ENCODE results near the gene SMIM1. TPM values are rescaled to one million over a fixed set of nuclear protein-coding genes. Genes with fewer than 3 reads are reported as not detected.

The SMIM1 gene
- total and polyA plus RNA-seq, 2 donors (not counting 3 experiments of a cell fraction or from before 2014, with no cell fraction given): 1.4 to 2.9 TPM

DNA sequence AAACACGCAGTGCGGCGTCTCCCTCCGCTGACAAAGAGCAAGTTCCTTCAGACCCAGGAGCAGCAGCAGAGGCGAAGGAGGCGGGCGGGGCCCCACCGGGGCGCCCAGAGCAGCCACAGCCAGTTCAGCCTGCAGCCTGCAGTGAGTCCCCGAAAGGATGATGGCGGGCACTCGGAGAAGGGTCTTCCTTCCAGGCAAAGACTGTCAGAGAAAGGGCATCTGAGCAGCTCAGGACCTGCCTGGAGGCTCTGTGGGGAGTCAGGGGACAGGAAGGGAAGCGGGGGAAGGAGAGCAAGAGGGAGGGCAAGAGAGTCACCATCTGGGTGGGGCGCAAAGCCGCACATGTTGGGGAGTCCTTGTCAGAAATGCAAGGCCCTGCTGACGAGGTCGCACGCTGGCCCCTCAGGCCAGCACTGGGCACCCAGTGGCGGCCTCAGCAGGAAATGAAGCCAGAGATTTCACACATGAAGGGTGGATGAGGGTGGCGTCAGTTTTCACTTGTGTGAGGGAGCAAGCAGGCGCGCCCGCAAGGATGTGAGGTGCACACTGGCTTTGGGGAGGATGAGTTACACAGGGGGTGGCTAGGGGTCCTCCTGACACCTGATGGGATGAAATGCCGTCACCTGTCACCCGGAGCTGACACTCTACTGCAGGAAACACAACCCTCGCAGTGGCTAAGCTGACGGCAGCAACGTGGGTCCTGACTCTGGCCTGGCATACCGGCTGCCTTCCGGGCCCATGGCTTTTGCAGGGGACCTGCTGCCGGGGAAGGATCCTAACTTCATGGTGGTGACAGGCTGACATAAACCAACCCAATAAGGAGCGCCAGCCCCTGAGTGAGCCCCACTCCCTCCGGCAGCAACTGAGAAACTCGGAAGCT is 17.1 kb downstream of the SMIM1 start:
- Histone ChIP-seq H3K79me2 (ENCODE audit: control insufficient read depth, insufficient read depth, low read length) (peaks cover 39% of the 10 kb centered on the region), H4K20me1 (replicated peaks; ENCODE audit: control insufficient read depth, extremely low read depth, insufficient read depth, low read length) (no peaks in the 10 kb centered on the region), H3K9ac (replicated peaks; ENCODE audit: extremely low read depth, insufficient read depth, low read length) (no peak overlapping the region), H3K4me1 (ENCODE audit: control insufficient read depth, extremely low read depth, insufficient read depth, low read length) (no peaks in the 10 kb centered on the region), H3K4me2 (ENCODE audit: insufficient read depth, low read length) (no peak overlapping the region), H3K9me1 (replicated peaks; ENCODE audit: control insufficient read depth, extremely low read depth, insufficient read depth, low read length) (no peaks in the 10 kb centered on the region), H3K27ac (ENCODE audit: insufficient read depth, low read depth, low read length) (no peak overlapping the region), H3K36me3 (ENCODE audit: control insufficient read depth in 2 of 2, extremely low read depth in 1 of 2, insufficient read depth in 2 of 2, low read length in 2 of 2) (peaks cover 0 to 15% of the 10 kb centered on the region in 2 experiments), H3K9me3 (replicated peaks; ENCODE audit: control insufficient read depth, insufficient read depth, low read length) (no peaks in the 10 kb centered on the region), H3K27me3 (ENCODE audit: control insufficient read depth in 2 of 2, insufficient read depth in 2 of 2, low read length in 2 of 2) (no peaks in the 10 kb centered on the region), H3K4me3 (replicated peaks in 1 of 3; ENCODE audit: insufficient read depth in 1 of 3, low read depth in 1 of 3, low read length in 3 of 3) (no peak overlapping the region), H2AFZ (ENCODE audit: low read depth, low read length) (no peak overlapping the region)
- no peak for TF ChIP-seq CTCF (IDR thresholded peaks at IDR 0.05; ENCODE audit: extremely low read depth in 1 of 2, insufficient read depth in 1 of 2, low read depth in 1 of 2, low read length in 2 of 2)
- TF ChIP-seq EZH2 (IDR thresholded peaks at IDR 0.05; ENCODE audit: borderline replicate concordance, low read depth, low read length, severe bottlenecking): no peak
- no peak for TF ChIP-seq POLR2A (IDR thresholded peaks at IDR 0.05; ENCODE audit: low read depth, low read length)
- no peak for TF ChIP-seq JUN (IDR thresholded peaks at IDR 0.05; ENCODE audit: borderline replicate concordance, insufficient read depth, insufficient read length, low read depth)
- TF ChIP-seq, protein P1, sequence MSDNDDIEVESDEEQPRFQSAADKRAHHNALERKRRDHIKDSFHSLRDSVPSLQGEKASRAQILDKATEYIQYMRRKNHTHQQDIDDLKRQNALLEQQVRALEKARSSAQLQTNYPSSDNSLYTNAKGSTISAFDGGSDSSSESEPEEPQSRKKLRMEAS (IDR thresholded peaks at IDR 0.05; ENCODE audit: insufficient read depth, insufficient read length): no peak
- TF ChIP-seq POLR2AphosphoS5 (IDR thresholded peaks at IDR 0.05; ENCODE audit: insufficient read depth, low read depth, low read length): no peak
- TF ChIP-seq MYC (IDR thresholded peaks at IDR 0.05; ENCODE audit: low read depth, low read length): no peak
- TF ChIP-seq GATA2 (IDR thresholded peaks at IDR 0.05; ENCODE audit: insufficient read depth, insufficient read length, low read depth, low read length): no peak
- TF ChIP-seq FOS (IDR thresholded peaks at IDR 0.05; ENCODE audit: borderline replicate concordance, insufficient read depth, low read length): no peak
- no TSS peak for BruUV-seq (replicated peaks)
- intact Hi-C loops (cut with micrococcal nuclease) (no loop called here), dilution Hi-C loops (cut with MboI; ENCODE audit: extremely low pct_ligation_motif_present, low sequenced_read_pairs) (no loop called here)
- FAIRE-seq (no peak), DNase-seq (ENCODE audit: low read depth, low spot score) (no peak)
- ChIA-PET POLR2A (no interaction called here), CTCF (no interaction called here)

All from endothelial cell of umbilical vein (primary cell).